HEK293 (cell line): ENCODE measurements around the gene NPIPA2.
"Not testable (repeated sequence)": the region's sequence is repeated elsewhere in the genome, so short reads cannot be mapped to it uniquely, and the experiment has no call there.

ENCODE experiments used
- CTCF ChIA-PET: fragments of 350-600 bp; formaldehyde crosslinking; extraction: SDS; loops from one replicate; lab custom pipeline; 2021; ENCODE audit warnings: antibody characterized with exemption; lab: Yijun Ruan, JAX
- POLR2A ChIA-PET: fragments of 300-600 bp; formaldehyde crosslinking; extraction: SDS; loops from one replicate; lab custom pipeline; 2020; ENCODE audit warnings: antibody characterized with exemption, inconsistent platforms; lab: Yijun Ruan, JAX
- H3K27ac ChIP-seq: fragments of 200-500 bp; sonication (Bioruptor generic); 2 replicates; pipeline ENCODE4 v1.5.1; 2014; ENCODE audit warnings: low read depth, low read length, control low read depth, inconsistent platforms; ENCODE audit errors: extremely low read depth
- H3K36me3 ChIP-seq, 2 experiments: fragments of 200-500 bp in 1 of 2; sonication (Bioruptor generic) in 1 of 2; 1 replicate in 1 of 2; 2 replicates in 1 of 2; pipeline ENCODE4 v1.5.1; 2014 to 2017; ENCODE audit warnings: inconsistent platforms in 2 of 2, low read length in 2 of 2; ENCODE audit not compliant: control insufficient read depth in 2 of 2, insufficient read depth in 1 of 2
- H3K4me1 ChIP-seq: fragments of 200-500 bp; sonication (Bioruptor generic); 2 replicates; pipeline ENCODE4 v1.5.1; 2014; ENCODE audit warnings: mild to moderate bottlenecking, low read length, inconsistent platforms; ENCODE audit not compliant: control insufficient read depth, insufficient read depth
- H3K4me3 ChIP-seq: 2 replicates; pipeline ENCODE4 v1.5.1; 2011; ENCODE audit warnings: low read depth, mild to moderate bottlenecking, control low read depth, low read length, moderate library complexity
- H3K9me3 ChIP-seq: fragments of 200-500 bp; sonication (Bioruptor generic); 2 replicates; pipeline ENCODE4 v1.5.1; 2014; ENCODE audit warnings: low read depth, low read length, inconsistent platforms; ENCODE audit not compliant: control insufficient read depth, insufficient read depth

The NPIPA2 gene

DNA sequence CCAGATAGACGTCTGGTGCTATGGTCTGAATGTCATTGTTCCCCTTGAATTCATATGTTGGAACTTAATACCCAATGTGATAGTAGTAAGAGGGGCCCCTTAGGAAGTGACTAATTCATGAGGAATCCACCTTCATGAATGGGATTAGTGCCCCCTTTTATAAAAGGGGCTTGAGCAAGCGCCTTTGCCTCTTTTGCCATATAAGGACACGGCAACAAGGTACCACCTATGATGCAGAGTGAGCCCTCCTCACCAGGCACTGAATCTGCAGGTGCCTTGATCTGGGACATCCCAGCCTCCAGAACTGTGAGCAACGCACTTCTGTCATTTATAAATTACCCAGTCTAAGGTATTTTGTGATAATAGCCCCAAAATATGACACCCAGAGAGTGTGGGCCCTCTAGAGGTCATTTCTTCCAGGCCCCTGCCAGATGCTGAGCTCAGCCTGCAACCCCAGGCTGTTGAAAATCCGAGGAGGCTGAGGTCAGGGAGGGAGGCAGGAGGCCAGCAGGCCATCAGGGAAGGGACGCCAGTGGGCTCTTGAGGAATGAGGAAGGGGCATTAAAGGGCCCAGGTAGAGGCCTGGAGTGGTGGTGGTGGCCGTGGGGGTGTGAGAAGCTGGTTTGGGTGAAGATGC is 48.1 kb downstream of the NPIPA2 start:
- CTCF ChIA-PET, POLR2A ChIA-PET: not testable (repeated sequence)

GRCh38 chr16:14792914-14793313 is 50.6 kb downstream of the NPIPA2 start:
- POLR2A ChIA-PET, H3K27ac ChIP-seq, CTCF ChIA-PET: not testable (repeated sequence)

More for the DNA sequence above, 48.1 kb downstream of the NPIPA2 start:
- not testable (repeated sequence) for H3K4me1 ChIP-seq, H3K4me3 ChIP-seq, H3K9me3 ChIP-seq, H3K36me3 ChIP-seq, H3K27ac ChIP-seq

DNA sequence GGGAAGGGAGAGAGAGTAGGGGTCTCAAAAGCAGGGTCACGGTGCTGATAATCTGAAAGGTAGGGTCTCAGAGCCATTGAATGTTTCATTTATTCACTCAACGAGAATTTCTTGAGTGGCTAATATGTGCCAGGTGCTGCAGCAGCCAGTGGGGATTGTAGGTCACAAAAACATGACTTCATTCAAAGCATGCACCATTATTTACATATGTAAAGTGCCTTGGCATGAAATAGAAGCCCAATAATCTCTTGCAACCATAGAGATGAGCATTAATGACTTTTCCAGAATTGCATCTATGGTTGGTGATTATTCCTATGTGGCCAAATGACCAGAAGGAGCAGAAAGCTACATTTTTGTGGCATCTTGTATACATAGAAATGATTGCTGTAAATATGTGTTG is 55.2 kb downstream of the NPIPA2 start:
- H3K4me1 ChIP-seq, H3K36me3 ChIP-seq, H3K9me3 ChIP-seq, POLR2A ChIA-PET, H3K27ac ChIP-seq, CTCF ChIA-PET, H3K4me3 ChIP-seq: not testable (repeated sequence)

More at GRCh38 chr16:14792914-14793313, 50.6 kb downstream of the NPIPA2 start:
- H3K9me3 ChIP-seq, H3K36me3 ChIP-seq, H3K4me3 ChIP-seq, H3K4me1 ChIP-seq: not testable (repeated sequence)

DNA sequence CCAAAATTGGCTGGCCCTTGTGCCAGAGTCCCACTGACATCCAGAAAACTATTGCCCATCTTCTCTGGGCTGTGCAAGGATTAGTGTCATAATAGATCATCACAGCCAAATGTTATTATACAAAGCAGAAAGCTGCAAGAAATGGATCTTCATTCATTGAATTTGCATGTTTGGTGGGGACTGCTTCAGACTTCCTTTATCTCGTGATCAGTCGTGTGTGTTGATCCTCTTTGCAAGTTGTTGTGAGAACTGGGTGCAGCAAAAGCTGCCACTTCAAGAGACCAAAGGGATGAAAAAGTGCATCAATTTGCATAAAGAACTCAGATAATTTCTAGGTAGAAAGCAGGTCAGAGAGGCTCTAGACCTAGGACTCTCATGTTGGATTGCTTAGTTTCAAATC is 61.2 kb downstream of the NPIPA2 start:
- H3K4me1 ChIP-seq, H3K36me3 ChIP-seq, H3K9me3 ChIP-seq, POLR2A ChIA-PET, CTCF ChIA-PET, H3K4me3 ChIP-seq, H3K27ac ChIP-seq: not testable (repeated sequence)

GRCh38 chr16:14807184-14807678 is 64.9 kb downstream of the NPIPA2 start:
- H3K9me3 ChIP-seq, H3K4me3 ChIP-seq, H3K4me1 ChIP-seq, CTCF ChIA-PET, POLR2A ChIA-PET, H3K36me3 ChIP-seq, H3K27ac ChIP-seq: not testable (repeated sequence)

- H3K4me3 ChIP-seq, CTCF ChIA-PET, H3K27ac ChIP-seq, H3K36me3 ChIP-seq, POLR2A ChIA-PET, H3K9me3 ChIP-seq, H3K4me1 ChIP-seq: not testable (repeated sequence)
These were observed 71.6 kb downstream of the NPIPA2 start for GRCh38 chr16:14813890-14814289.
